Activated CD4-positive, alpha-beta T cell treated with anti-CD3 and anti-CD28 coated beads for 36 hours (primary cell): Measurements from ENCODE around the gene PRR13. TPM values are rescaled to one million over a fixed set of nuclear protein-coding genes. Genes with fewer than 3 reads are reported as not detected.
"Not testable (repeated sequence)": the region's sequence is repeated elsewhere in the genome, so short reads cannot be mapped to it uniquely, and the experiment has no call there.

Experiments
- ATAC-seq: fragments of 200-7000 bp; cut with Tn5 transposase; one replicate; pipeline ENCODE4 v1.10.0; 2021; ENCODE audit warnings: mild to moderate bottlenecking, moderate library complexity
- CTCF ChIA-PET: fragments of 350-600 bp; sonication (Branson Sonifier 250); formaldehyde crosslinking; loops from one replicate; lab custom pipeline; 2021; ENCODE audit warnings: antibody characterized with exemption; lab: Charles Lee
- POLR2A ChIA-PET: fragments of 350-600 bp; sonication (Branson Sonifier 250); formaldehyde crosslinking; loops from one replicate; lab custom pipeline; 2021; ENCODE audit warnings: antibody characterized with exemption, inconsistent platforms; lab: Charles Lee
- DNase-seq: peaks from one replicate; pipeline ENCODE4 v3.0.0-alpha.2; 2020
- H3K27ac Mint-ChIP-seq: one replicate; pipeline ENCODE4 v1.8.0; 2021; ENCODE audit warnings: mixed read lengths
- H3K27me3 Mint-ChIP-seq: one replicate; pipeline ENCODE4 v1.8.0; 2021; ENCODE audit warnings: mixed read lengths
- H3K36me3 Mint-ChIP-seq: one replicate; pipeline ENCODE4 v1.8.0; 2021; ENCODE audit warnings: low read depth, mixed read lengths
- H3K4me1 Mint-ChIP-seq: one replicate; pipeline ENCODE4 v1.8.0; 2021; ENCODE audit warnings: mixed read lengths
- H3K4me3 Mint-ChIP-seq: one replicate; pipeline ENCODE4 v1.8.0; 2021; ENCODE audit warnings: mild to moderate bottlenecking, moderate library complexity, mixed read lengths
- H3K9me3 Mint-ChIP-seq: one replicate; pipeline ENCODE4 v1.8.0; 2021; ENCODE audit warnings: low read depth, mixed read lengths
- intact Hi-C, 2 experiments: fragments of 100-400 bp; cut with DNase I in 1 of 2; cut with micrococcal nuclease in 1 of 2; formaldehyde crosslinking; loops; one replicate each; pipeline versions ENCODE4 v1.14.2 to v1.15.1; 2022 to 2024; cut with DNase I, micrococcal nuclease
- total RNA-seq, 2 experiments: library from RNA; stranded (reverse); gene quantifications; one replicate each; pipeline ENCODE4 v1.2.3, GENCODE V29; 2021

The PRR13 gene
- total RNA-seq, 2 experiments from 2014 or later: 250 to 266 TPM

- intact Hi-C loops: loop anchor here in 1 of 2 experiments (2.0 kb wide), 1 partner anchor 15 kb away; the partner anchor contains the start of gene PCBP2
- ChIA-PET POLR2A (interaction anchor here (0.6 to 1.1 kb wide), 6 partner anchors 8 to 443 kb away, joined by 3 to 6 read pairs (median 4); partner anchors contain the start of gene NPFF), CTCF (interaction anchor here (0.6 to 1.0 kb wide), 3 partner anchors 8 to 113 kb away, joined by 3 to 4 read pairs (median 3); no protein-coding TSS in a partner anchor)
- Mint-ChIP-seq H3K36me3 (peaks cover 79% of the 10 kb centered on the region), H3K27ac (no peak overlapping the region), H3K9me3 (no peaks in the 10 kb centered on the region), H3K4me1 (peaks cover 34% of the 10 kb centered on the region), H3K4me3 (no peak overlapping the region), H3K27me3 (no peaks in the 10 kb centered on the region)
- DNase-seq (no peak), ATAC-seq (no peak)
Measured at GRCh38 chr12:53468282-53468681, 26.7 kb downstream of the PRR13 start.

- CTCF ChIA-PET: interaction anchor here (0.5 to 2.6 kb wide), 4 partner anchors 10 to 275 kb away, joined by 3 to 13 read pairs (median 6); no protein-coding TSS in a partner anchor
- Mint-ChIP-seq H3K4me3 (no peak overlapping the region), H3K36me3 (peaks cover 76% of the 10 kb centered on the region), H3K27ac (peak overlapping the region; percentile 68), H3K27me3 (no peaks in the 10 kb centered on the region), H3K9me3 (no peaks in the 10 kb centered on the region), H3K4me1 (peaks cover 53% of the 10 kb centered on the region)
- intact Hi-C loops: loop anchor here in 1 of 2 experiments (2.0 kb wide), 1 partner anchor 15 kb away; no protein-coding TSS in a partner anchor
- POLR2A ChIA-PET: interaction anchor here (0.9 to 3.7 kb wide), 5 partner anchors 10 to 31 kb away, joined by 3 to 25 read pairs (median 4); partner anchors contain the start of gene PRR13
- DNase-seq (no peak), ATAC-seq (no peak)
Measured at GRCh38 chr12:53472056-53472582, 30.6 kb downstream of the PRR13 start.

GRCh38 chr12:53474077-53474476 lies 32.5 kb downstream of the PRR13 start:
- POLR2A ChIA-PET: interaction anchor here (0.6 to 4.7 kb wide), 9 partner anchors 9 to 180 kb away, joined by 3 to 36 read pairs (median 4); partner anchors contain the start of gene SP1
- peak overlapping the region; percentile 85 for H3K27ac Mint-ChIP-seq
- no peaks in the 10 kb centered on the region for H3K9me3 Mint-ChIP-seq
- DNase-seq (no peak), ATAC-seq (peak; percentile 31)
- CTCF ChIA-PET: interaction anchor here (0.8 to 4.9 kb wide), 11 partner anchors 8 to 153 kb away, joined by 3 to 32 read pairs (median 4); no protein-coding TSS in a partner anchor
- no peak overlapping the region for H3K4me3 Mint-ChIP-seq
- intact Hi-C loops: loop anchor here in 1 of 2 experiments (2.0 kb wide), 1 partner anchor 19 kb away; no protein-coding TSS in a partner anchor
- no peaks in the 10 kb centered on the region for H3K27me3 Mint-ChIP-seq
- peaks cover 73% of the 10 kb centered on the region for H3K36me3 Mint-ChIP-seq
- H3K4me1 Mint-ChIP-seq: peaks cover 55% of the 10 kb centered on the region

- no peaks in the 10 kb centered on the region for H3K27me3 Mint-ChIP-seq
- peaks cover 78% of the 10 kb centered on the region for H3K36me3 Mint-ChIP-seq
- H3K4me1 Mint-ChIP-seq: peaks cover 55% of the 10 kb centered on the region
- intact Hi-C loops: loop anchor here in 1 of 2 experiments (2.0 kb wide), 1 partner anchor 20 kb away; no protein-coding TSS in a partner anchor
- ChIA-PET CTCF (interaction anchor here (0.6 to 4.9 kb wide), 13 partner anchors 9 to 154 kb away, joined by 3 to 32 read pairs (median 6); partner anchors contain the start of genes AAAS and NPFF), POLR2A (interaction anchor here (0.6 to 4.7 kb wide), 7 partner anchors 8 to 130 kb away, joined by 3 to 36 read pairs (median 8); partner anchors contain the start of genes SP1 and TARBP2)
- DNase-seq (peak; percentile 6), ATAC-seq (no peak)
- peak overlapping the region; percentile 6 for H3K4me3 Mint-ChIP-seq
- H3K27ac Mint-ChIP-seq: peak overlapping the region; percentile 85
- H3K9me3 Mint-ChIP-seq: no peaks in the 10 kb centered on the region
Measured at GRCh38 chr12:53474819-53475218, 33.3 kb downstream of the PRR13 start.

- H3K9me3 Mint-ChIP-seq: no peaks in the 10 kb centered on the region
- peak overlapping the region; percentile 55 for H3K27ac Mint-ChIP-seq
- H3K4me1 Mint-ChIP-seq: peaks cover 45% of the 10 kb centered on the region
- peak; percentile 43 for ATAC-seq
- POLR2A ChIA-PET: interaction anchor here (0.7 to 4.7 kb wide), 7 partner anchors 9 to 24 kb away, joined by 3 to 36 read pairs (median 6); partner anchors contain the start of gene TARBP2
- CTCF ChIA-PET: interaction anchor here (0.9 to 4.9 kb wide), 17 partner anchors 8 to 155 kb away, joined by 3 to 32 read pairs (median 4); partner anchors contain the start of genes AAAS and NPFF
- peaks cover 75% of the 10 kb centered on the region for H3K36me3 Mint-ChIP-seq
- H3K4me3 Mint-ChIP-seq: no peak overlapping the region
- H3K27me3 Mint-ChIP-seq: no peaks in the 10 kb centered on the region
- intact Hi-C loops: loop anchor here in 1 of 2 experiments (1.0 kb wide), 1 partner anchor 124 kb away; no protein-coding TSS in a partner anchor
- DNase-seq: no peak
Measured at GRCh38 chr12:53476769-53477209, 35.3 kb downstream of the PRR13 start.

GRCh38 chr12:53478865-53479264 lies 37.3 kb downstream of the PRR13 start:
- H3K36me3 Mint-ChIP-seq: peaks cover 70% of the 10 kb centered on the region
- intact Hi-C loops: no loop called here
- CTCF ChIA-PET: interaction anchor here (0.6 to 2.2 kb wide), 8 partner anchors 14 to 449 kb away, joined by 3 to 8 read pairs (median 3); no protein-coding TSS in a partner anchor

GRCh38 chr12:53479331-53479730 lies 37.8 kb downstream of the PRR13 start:
- intact Hi-C loops: no loop called here
- Mint-ChIP-seq H3K27me3 (no peaks in the 10 kb centered on the region), H3K4me3 (no peak overlapping the region), H3K36me3 (peaks cover 69% of the 10 kb centered on the region), H3K27ac (no peak overlapping the region), H3K9me3 (no peaks in the 10 kb centered on the region), H3K4me1 (peaks cover 22% of the 10 kb centered on the region)
- no peak for DNase-seq
- POLR2A ChIA-PET: interaction anchor here (0.6 to 2.9 kb wide), 4 partner anchors 19 to 363 kb away, joined by 3 to 11 read pairs (median 6); partner anchors contain the start of gene MAP3K12
- no peak for ATAC-seq
- CTCF ChIA-PET: interaction anchor here (0.6 to 2.2 kb wide), 7 partner anchors 10 to 449 kb away, joined by 3 to 8 read pairs (median 3); no protein-coding TSS in a partner anchor

More at GRCh38 chr12:53478865-53479264, 37.3 kb downstream of the PRR13 start:
- Mint-ChIP-seq H3K4me1 (peaks cover 26% of the 10 kb centered on the region), H3K27me3 (no peaks in the 10 kb centered on the region), H3K27ac (peak overlapping the region; percentile 51), H3K4me3 (no peak overlapping the region), H3K9me3 (no peaks in the 10 kb centered on the region)
- ATAC-seq (peak; percentile 39), DNase-seq (peak; percentile 3)
- POLR2A ChIA-PET: interaction anchor here (0.5 to 2.9 kb wide), 7 partner anchors 12 to 362 kb away, joined by 3 to 11 read pairs (median 5); partner anchors contain the start of gene MAP3K12

- POLR2A ChIA-PET: interaction anchor here (0.7 to 3.7 kb wide), 6 partner anchors 7 to 63 kb away, joined by 3 to 25 read pairs (median 9); partner anchors contain the start of gene TARBP2
- Mint-ChIP-seq H3K4me3 (no peak overlapping the region), H3K9me3 (no peaks in the 10 kb centered on the region), H3K4me1 (peaks cover 11% of the 10 kb centered on the region), H3K36me3 (peaks cover 68% of the 10 kb centered on the region), H3K27ac (no peak overlapping the region), H3K27me3 (no peaks in the 10 kb centered on the region)
- intact Hi-C loops: no loop called here
- CTCF ChIA-PET: interaction anchor here (0.6 to 2.8 kb wide), 8 partner anchors 8 to 176 kb away, joined by 3 to 13 read pairs (median 4); no protein-coding TSS in a partner anchor
- ATAC-seq (no peak), DNase-seq (no peak)
Measured at GRCh38 chr12:53480491-53481442, 39.2 kb downstream of the PRR13 start.

GRCh38 chr12:53481458-53481857 lies 39.9 kb downstream of the PRR13 start:
- H3K9me3 Mint-ChIP-seq, H3K27ac Mint-ChIP-seq, H3K4me1 Mint-ChIP-seq, H3K4me3 Mint-ChIP-seq, H3K27me3 Mint-ChIP-seq, intact Hi-C loops, DNase-seq, ATAC-seq: not testable (repeated sequence)
- peaks cover 63% of the 10 kb centered on the region for H3K36me3 Mint-ChIP-seq
- ChIA-PET POLR2A (interaction anchor here (1.0 to 3.7 kb wide), 7 partner anchors 8 to 27 kb away, joined by 3 to 25 read pairs (median 7); partner anchors contain the start of gene TARBP2), CTCF (interaction anchor here (0.6 to 2.8 kb wide), 15 partner anchors 8 to 176 kb away, joined by 3 to 13 read pairs (median 4); partner anchors contain the start of gene TARBP2)
